DMS53 treated with DMSO at 0.1 percent for 48 hours (cell line): Measurements from ENCODE around the gene UBE2B.

Experiments
- DNase-seq: peaks from one replicate; lab custom pipeline; 2025; ENCODE audit not compliant: unreplicated experiment; lab: John Stamatoyannopoulos, UW

UBE2B gene

DNA sequence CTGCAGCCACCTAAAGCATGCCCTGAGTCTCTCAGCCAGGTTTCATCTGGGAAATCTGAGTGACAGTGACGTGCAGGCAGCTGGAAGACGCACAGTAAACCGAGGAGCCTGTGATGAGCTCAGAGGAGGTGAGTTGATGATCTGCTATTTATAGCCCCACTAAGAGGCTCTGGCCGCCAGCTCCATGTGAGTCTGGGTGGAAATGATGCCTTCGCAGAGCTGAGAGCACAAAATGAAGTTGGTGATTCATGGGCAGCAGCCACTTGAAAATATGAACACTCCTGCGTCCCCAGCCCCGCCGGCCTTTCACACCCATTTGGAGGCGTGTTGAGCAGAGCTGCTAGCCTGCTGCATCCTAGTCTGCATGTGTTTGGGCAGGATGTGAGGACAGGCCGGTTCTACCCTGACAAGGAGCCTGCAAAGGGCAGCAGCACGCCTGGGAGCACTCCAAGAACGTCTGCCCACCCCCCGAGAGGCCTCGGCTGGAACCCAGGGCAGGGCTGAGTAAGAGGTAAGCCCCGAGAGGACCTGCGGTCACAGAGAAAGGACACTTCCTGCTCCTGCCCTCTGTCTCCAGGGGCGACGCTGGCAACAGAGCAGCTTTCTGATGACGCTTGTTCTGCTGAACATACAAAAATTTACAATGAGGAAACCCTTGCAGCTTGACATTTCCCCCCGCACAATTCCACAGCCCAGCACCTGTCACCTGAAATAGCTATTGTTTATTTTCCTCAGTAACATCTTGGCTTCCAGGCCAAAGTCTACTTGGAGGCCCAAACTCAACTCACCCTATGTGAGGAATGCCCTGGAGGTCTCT, 65.4 kb downstream of the UBE2B start:
- peak; percentile 97 for DNase-seq

GRCh38 chr5:134437340-134437846, 66.0 kb downstream of the UBE2B start:
- no peak for DNase-seq

DNA sequence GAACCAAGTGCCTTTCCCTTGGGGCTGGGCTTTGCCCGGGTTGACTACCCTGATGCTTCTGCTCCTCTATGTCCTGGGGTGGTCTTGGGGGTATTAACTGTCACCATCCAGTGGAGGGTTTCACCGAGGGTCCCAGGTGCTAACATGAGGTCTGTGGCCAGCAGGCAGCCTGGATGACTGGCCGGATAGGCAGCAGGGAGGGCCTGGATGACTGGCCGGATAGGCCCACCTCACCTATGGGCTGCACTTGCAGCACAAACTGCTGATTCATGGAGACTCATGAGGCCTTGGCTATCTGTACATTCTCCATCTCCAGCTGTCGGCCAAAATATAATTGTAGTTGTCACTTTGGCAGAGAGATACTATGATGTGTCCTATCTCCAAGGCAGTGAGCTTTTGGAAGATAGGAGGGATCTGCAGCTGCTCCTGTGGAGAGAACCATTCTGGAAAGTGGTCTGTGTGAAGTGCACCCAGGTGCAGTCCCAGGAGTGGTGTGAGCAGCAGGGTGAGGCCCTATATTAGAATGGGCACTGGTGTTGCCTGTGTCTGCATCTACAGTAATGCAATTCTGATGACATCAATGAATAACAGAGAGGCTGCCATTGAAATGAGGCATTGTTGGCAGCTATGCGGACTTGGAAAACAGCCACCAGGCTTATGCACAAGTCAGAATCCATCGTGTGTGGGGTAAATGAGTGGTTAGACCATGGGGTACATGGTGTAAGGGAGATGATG, 66.6 kb downstream of the UBE2B start:
- DNase-seq: no peak

DNA sequence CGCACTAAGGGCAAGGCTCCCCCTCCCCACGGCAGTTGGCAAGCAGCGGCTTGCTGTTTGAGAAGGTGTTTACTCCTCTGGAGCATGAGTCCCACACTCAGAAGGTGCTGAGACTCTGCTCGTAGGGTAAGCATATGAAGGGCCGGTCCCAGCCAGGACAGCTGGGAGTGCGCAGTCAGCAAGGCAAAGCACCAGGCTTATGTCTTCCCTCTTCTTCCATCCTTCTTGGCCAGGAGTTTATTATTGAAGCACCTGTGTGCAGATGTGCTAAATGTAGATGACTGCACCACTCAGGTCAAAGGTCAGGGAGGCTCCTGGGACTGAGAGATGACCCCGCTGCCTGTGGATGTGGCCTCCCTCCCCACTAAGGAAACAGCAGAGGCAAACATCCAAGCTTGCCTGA, 67.4 kb downstream of the UBE2B start:
- DNase-seq: no peak

DNA sequence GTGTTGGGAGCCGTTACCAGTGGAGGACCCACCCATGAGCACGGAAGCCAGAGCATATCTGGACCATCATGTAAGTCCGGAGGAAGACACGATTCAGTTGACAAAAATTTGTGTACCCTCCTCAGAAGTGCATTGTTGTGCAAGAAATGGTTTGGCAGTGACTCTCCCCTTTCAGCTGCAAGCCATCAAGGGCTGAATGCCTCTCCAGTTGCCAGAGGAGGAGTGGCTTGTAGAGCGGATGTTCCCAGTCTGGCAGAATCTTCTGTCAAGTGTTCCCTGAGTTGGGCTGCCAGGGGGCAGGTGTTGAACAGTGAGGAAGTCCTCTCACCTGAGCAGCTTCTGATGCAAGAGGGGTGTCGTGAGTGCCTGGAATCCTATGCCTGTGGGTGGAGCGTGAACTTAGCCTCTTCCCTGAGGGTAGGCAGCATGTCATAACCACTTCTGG, 67.9 kb downstream of the UBE2B start:
- DNase-seq: peak; percentile 97

GRCh38 chr5:134440201-134440755, 68.9 kb downstream of the UBE2B start:
- DNase-seq: no peak
